GM18867 (cell line): ENCODE data around the gene RTP5.
"Not testable (repeated sequence)": the region's sequence is repeated elsewhere in the genome, so short reads cannot be mapped to it uniquely, and the experiment has no call there.

Experiments used
- ATAC-seq: cut with Tn5 transposase; IDR thresholded peaks from one replicate; pipeline ENCODE4 v1.9.1; 2021; ENCODE audit warnings: mild to moderate bottlenecking, moderate library complexity; ENCODE audit not compliant: unreplicated experiment

Gene RTP5

DNA sequence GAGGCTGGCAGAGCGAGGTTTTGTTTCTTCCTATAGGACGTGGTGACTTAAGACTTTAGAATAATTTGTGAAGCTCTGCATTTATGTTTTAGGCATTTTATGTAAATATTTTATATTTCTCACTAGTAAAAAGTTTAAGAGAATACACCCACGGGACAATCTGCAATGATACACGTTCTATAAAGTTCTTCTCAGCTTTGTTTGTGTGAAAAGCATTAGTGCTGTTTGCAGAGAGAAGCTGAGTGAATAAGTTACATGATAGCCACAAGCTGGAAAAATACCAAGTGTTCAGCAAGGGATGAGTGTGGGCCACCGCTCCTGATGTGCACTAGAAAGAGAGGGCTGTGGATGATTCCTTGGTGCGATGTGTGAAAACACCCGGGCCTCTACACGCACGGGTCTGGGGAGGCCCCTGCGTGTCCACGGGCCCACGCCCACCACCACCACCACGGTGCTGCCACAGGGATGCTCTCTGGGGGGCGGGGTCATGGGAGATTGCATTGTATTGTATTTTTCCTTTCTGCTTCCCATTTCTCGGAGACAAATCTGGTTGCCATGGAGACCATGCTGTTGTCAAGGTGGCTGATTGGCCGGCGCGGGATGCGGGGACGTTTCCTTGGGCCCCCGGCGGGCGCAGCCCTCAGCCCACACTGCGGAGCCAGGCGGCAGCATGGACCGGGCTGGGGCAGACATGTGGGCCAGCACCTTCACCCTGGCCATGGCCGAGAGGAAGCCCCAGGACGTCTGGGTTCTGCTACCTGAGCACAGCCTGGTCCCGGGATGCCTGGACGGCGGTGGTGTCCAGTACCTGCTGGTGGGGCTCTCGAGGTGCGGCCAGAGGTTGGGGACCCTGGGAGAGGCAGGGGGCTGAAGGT is at the start of gene RTP5:
RTP5 (plus strand) TSS at position 643 of the 875 bp plus-strand sequence; CDS start at position 671, 28 bp downstream.
- ATAC-seq, result no peak

DNA sequence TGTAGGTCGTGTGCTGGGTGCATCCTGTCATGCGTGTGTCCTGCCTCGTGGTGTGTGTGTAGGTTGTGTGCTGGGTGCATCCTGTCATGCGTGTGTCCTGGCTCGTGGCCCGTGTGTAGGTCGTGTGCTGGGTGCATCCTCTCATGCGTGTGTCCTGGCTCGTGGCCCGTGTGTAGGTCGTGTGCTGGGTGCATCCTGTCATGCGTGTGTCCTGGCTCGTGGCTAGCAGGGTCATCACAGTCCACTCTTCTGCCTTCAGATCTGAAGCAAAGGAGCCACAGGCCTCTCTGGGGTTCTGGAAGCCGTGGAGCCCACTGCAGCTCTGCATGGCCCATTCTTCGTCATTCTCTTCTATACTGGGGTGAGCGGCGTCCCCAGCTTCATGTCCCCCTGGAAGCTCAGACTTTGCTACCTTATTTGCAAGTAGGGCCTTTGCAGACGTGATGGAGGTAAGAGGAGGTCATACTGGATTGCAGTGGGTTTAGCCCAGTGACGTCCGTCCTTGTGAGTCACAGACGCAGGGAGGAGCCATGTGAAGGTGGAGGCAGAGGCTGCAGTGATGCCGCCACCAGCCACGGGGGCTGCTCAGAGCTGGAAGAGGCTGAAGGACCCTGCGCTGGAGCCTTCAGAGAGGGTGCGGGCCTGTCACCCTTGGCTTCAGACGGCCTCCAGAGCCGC is 49.4 kb upstream of the RTP5 start:
- not testable (repeated sequence) for ATAC-seq

DNA sequence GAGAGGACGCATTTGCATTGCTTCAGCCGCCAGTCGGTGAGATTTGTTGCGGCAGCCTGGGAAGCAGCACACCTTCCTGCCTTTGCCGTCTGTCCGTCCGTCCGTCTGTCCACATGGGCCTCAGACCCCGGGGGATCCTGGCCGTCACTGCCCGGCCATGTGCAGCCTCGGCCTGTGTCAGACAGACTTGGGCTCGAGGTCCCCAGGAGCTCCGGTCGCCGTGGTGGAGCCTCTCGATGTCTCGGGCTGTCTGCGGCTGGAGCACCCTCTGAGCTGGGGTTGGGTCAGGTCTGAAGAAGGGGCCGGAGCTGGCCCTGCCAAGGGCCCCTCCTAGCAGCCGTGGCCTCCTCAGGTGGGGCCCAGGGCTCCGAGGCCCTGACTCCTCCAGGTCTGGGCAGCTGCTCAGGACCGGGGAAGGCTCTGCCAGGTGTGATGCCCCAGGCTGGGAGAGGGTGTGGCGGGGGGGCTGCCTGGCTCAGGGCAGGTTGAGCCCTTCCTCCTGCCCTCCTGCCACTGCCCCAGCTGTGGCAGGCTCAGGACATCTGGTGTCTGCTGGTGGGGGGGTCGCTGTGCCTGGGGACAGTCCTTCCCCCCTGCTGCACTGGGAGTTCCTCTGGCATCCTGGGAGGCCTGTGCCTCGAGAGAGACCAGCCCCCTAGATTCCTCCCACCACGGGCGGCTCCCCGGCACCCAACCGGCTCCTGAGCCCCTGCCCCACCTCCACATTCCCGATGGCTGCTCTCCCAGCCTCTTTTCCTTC is 48.7 kb upstream of the RTP5 start:
- ATAC-seq, result no peak

DNA sequence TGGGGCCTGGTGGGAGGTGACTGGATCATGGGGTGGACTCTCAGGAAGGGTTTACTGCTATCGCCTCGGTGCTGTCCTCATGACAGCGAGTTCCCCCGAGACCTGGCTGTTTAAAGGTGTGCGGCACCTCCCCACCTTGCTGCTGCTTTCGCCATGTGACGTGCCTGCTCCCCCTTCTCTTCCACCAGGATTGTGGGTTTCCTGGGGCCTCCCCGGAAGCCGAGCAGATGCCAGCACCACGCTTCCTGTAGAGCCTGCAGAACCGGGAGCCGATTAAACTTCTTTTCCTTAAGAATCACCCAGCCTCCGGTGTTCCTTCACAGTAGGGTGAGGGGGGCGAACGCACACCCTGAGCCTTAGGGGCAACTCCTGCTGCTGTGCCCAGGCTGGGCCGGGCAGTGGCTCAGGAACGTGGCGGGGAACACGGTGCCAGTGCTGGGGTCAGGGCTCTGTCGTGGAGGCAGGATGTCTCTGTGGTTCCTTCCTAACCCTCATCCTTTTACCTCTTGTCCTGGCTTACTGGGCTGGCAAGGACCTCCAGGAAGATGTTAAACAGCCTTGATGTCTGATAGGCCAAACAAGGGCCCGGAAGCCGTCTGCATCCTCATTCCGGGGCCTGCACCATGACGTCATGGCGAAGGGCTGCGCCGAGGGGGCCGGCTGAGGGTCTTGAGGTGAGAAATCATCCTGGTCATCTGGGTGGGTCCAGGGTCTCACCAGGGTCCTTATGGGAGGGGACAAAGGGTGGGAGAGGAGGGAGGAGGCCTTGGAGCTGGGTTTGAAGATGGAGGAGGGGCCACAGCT is 47.9 kb upstream of the RTP5 start:
- no peak for ATAC-seq

DNA sequence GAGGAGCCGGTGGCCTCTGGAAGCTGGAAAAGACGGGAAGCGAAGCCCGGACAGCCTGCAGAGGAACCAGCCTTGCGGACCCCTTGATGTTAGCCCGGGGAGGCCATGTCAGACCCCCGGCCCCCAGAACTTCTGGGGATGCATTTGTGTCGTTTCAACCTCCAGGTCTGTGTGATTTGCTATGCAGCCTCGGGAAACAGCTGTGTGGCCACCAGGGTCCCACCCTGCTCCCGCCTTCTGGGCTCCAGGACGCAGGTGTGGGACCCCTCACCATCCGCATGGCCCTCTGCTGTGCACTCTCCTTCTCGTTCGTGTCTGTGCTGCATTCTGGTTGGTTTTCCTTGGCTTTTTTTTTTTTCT is 47.3 kb upstream of the RTP5 start:
- no peak for ATAC-seq

DNA sequence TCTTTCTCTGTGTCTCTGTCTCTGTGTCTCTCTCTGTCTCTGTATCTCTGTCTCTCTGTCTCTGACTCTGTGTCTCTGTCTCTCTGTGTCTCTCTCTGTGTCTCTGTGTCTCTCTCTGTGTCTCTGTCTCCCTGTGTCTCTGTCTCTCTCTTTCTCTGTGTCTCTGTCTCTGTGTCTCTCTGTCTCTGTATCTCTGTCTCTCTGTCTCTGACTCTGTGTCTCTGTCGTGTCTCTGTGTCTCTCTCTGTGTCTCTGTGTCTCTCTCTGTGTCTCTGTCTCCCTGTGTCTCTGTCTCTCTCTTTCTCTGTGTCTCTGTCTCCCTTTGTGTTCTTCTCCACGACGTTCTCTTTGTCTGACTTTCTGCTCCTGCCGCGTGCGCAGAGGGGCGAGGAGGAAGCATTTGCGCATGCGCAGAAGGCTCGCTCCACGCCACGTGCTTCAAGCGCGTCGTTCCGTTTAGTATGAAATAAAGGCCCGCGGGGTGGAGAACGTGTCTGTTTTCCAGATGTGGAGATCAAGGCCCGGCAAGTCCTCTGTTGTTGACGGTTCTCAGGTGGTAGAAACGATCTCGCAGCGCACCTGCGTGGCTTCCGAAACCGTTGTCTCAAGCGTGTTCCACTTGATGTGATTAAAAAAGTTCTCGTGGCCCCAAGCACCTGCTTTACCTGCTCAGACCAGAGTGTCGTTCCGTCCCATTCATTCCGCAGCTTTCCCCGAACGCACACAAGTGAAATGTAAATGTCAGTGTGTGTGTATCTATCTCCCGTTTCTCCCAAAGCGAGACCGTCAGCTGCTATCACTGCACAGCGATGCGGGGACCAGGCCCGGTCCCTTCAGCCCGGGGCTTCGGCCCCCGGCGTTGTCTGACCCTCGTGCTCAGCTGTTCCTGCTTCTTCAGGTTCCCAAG is 45.7 kb upstream of the RTP5 start:
- not testable (repeated sequence) for ATAC-seq

DNA sequence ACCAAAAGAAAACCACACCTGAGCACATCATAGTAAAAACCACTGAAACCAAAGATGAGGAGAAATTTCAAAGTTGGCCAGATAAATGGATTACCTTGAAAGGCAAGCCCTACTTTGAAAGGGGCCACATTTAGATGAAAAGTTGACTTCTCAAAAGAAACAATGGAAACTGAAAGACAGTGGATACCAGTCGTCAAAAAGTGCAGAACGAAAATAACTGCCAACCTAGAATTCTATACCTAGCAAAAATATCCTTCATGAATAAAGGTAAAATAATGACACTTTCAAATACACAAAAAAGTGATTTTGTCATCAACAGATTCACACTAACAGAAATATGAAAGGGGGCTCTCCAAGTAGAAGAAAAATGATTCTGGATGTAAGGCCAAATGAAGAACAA is 42.1 kb upstream of the RTP5 start:
- ATAC-seq, result no peak

DNA sequence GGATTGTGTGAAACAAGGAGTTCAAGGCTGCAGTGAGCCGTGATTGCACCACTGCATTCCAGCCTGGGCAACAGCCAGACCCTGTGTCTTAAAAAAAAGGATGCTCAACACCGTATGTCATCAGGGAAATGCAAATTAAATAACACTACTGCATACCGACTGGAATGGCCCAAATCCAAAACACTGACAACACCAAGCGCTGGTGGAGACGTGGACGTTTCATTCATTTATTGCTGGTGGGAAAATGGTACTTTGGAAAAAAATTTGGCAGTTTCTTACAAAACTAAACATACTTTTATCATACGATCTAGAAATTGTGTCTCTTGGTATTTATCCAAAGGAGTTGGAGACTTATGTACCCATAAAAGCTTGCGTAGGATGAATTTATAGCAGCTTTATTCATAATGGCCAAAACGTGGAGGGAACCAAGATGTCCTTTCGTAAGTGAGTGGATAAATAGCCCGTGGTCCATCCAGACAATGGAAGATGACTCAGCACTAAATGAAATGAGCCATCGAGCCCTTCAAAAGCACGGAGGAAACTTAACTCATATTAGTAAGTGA is 36.3 kb upstream of the RTP5 start:
- ATAC-seq, result no peak

DNA sequence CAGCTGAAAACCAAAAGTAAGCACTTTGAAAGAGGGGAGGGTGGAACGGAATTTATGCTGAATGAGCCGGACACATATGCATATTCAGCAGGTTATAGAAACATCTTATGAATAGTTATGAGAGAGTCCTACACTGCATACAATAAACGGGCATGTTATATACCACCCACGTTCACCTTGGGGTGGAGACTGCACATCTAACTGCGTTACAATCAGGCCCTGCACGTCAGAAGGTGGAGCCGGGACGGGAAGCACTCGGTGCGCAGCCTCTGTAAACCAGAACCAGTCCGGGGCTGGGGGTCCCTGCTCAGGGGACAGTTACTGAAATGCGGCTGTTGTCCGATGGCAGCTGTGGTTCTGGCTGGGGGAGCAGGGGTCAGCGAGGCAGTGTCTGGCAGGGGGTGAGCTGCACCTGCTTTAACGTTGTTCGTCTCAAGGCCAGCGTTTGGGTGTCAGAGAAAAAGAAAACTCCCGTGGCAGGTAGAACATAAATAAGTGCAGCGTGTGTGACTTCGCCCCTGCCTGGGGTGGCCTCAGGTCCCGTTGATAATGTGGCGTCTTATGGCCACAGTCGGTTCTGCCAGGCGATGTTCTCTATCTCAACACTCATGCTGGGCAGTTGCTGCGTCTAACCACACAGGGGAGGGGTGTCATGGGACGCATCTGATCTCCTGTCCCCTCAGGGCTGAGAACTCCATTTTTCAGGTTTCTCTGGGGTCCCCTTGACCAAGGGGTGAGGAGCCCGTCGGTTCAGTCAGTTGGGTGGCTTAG is 35.6 kb upstream of the RTP5 start:
- ATAC-seq, result not testable (repeated sequence)

DNA sequence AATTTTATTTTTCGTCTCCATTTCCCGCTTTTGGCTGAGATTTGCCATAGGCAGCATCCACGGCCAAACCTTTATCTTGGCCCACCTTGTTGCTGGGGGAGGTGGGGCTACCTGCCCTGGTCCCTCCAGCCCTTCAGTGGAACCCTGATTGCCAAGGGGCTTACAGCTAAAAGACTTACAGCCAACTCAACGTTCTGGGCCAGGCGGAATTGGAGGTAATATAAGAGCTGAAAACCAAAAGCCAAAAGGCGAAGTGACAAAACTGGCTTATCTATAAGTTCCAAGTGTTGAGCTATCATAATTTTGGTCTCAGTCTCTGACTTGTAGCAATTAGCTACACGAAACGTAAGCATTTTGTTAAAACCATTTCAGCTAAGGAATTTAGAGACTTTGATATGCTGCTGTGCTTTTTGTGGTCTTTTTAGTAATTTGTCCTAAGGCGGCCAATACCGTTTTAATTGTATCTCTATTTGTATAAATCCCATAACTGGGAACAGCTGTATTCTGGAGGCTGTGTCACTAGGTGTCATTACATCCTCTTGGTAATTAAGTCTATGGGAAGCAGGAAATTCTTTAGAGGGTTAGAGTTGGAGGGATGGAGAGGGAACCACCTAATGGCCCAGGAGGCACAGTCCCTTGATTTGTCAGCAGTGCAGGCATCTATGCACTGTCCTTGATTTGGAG is 34.9 kb upstream of the RTP5 start:
- ATAC-seq, result no peak

DNA sequence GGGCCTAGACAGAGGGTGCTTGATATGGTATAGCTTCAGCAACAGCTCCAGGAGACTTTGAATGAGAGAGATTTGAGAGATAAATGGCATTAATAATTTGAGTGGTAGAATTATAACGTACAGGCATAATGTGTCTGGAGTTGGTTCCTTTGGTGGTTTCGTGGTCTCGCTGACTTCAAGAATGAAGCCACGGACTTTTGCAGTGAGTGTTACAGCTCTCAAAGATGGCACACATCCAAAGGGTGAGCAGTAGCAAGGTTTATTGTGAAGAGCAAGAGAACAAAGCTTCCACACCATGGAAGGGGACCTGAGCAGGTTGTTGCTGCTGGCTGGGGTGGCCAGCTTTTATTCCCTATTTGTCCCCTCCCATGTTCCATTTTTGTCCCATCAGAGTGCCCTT is 33.9 kb upstream of the RTP5 start:
- no peak for ATAC-seq

DNA sequence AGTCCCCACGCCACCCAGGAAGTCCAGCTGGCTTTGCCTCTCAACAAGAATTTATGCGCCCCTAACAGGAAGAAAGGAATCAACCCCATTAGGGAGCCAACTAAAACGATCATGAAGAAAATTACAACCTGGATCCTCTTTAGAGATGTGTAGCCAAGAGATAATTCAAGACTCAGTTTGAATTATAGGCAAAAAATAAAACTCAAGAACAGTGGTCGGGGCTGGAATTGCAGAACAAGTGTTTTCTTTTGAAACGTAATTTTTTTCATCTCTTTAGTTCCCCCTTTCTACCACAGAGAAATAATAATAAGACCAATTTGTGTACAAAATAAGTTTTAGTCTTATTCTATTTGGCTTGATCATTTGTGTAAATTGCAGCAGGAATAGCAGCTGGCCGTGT is 33.2 kb upstream of the RTP5 start:
- no peak for ATAC-seq

DNA sequence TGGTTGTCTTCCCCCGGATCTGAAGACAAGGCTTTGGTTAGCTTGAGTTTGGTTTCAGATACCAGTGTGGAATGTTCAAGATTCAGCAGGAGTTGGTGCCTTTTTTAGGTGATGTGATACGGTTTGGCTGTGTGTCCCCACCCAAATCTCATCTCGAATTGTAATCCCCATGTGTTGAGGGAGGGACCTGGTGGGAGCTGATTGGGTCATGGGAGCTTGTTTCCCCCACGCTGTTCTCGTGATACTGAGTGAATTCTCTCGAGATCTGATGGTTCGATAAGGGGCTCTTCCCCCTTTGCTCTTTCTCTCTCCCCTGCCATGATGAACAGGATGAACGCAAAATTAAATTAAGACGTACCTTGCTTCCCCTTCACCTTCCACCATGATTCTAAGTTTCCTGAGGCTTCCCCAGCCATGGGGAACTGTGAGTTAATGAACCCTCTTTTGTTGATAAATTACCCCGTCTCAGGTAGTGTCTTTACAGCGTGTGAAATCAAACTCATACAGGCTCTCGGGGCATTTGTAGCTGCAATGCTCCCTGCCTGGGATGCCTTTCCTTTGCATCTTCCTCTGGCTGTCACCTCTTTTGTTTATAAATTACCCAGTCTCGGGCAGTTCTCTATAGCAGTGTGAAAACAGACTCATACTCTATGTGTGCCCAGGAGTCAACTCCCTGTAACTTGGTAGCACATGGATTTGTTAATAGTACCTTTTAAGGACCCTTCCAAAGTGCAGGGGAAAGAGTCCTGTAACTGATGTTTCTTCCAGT is 32.1 kb upstream of the RTP5 start:
- no peak for ATAC-seq

DNA sequence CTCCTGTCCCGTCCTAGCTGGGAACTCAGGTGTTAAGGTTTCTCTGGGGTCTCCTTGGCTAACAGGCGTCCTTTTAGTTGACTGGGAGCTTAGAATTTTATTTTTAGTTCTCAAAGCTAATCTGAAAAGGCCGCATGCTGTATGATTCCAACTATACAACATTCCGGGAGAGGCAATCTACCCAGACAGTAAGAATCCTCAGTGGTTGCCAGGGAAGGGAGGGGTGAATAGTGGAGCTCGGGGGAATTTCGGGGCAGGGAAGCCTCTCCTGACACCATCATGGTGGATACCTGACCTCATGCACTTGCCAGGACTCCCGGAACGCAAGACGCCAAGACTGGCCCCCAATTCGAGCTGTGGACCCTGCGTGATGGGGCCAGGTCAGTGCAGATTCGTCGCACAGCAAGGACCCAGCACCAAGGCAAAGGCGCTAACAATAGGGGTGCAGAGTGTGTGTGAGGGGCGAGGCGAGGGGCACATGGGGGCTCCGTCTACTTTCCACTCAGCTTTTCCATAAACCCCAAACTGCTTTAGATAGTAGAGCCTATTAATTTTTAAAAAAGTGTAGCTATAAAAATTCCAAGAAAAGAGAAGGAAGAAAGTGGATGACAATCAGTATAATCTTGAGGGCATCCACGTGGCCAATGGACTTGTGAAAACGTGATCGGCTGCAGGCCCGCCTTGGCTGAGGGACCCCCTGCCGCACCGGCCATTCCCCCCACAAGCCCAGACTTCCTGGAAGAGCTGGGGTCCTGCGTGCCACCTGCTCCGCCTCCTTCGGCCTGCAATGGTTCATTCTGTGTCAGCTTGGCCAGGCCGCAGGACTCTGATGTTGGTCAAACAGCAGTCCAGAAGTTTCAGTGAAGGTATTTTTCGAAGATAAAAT is 28.1 kb upstream of the RTP5 start:
- no peak for ATAC-seq

DNA sequence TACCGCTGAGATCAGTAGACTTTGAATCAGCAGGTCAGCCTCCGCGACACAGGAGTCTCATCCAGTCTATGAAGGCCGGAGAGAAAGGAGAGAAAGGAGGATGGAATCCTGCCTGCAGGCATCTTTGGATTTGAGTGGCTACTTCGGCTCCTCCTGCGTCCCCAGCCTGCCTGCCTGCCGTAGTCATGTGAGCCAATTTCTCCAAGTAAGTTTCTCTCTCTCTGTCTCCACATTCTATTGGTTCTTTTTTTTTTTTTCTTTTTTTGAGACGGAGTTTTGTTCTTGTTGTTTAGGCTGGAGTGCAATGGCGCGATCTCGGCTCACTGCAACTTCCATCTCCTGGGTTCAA is 27.5 kb upstream of the RTP5 start:
- ATAC-seq, result no peak

DNA sequence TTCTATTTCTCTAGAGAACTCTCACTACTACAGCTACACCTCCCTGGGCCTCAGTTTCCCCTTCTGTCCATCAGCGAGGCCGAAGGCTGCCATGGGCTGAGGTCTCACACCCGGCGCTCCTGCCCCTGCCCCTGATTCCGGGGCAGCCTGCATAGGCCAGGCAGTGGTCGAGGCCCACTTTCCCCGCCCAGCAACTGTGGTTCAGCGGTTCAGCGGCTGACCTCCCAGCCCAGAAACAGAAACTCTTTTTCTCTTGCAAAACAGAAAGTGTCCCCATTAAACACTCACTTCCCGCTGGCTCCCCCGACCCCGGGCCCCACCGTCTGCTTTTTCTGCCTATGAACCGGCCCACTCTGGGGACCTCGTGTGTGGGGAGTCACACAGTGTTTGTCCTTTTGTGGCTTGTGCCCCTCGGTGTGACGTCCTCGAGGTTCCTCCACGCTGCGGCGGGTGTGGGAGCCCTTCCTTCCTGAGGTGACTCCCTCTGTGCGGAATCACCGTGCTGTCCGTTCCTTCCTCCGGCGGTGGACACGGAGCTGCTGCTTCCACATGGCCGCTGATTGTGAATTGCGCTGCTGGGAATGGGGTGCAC is 26.8 kb upstream of the RTP5 start:
- ATAC-seq, result peak; percentile 33
